Cardiac muscle cell (in vitro differentiated cells and primary cell): ENCODE results near the gene ZNF628. TPM values are rescaled to one million over a fixed set of nuclear protein-coding genes. Genes with fewer than 3 reads are reported as not detected.
"Not testable (repeated sequence)": the region's sequence is repeated elsewhere in the genome, so short reads cannot be mapped to it uniquely, and the experiment has no call there.

Experiments
- DNase-seq, 2 donors: peaks; one replicate each; pipeline versions ENCODE4 v3.0.0 to v3.0.0-alpha.2; 2010 to 2017; ENCODE audit warnings: low read depth in 1 of 2, low spot score in 1 of 2
- H3K27ac ChIP-seq: fragments of 200-600 bp; sonication (generic); 2 replicates; pipeline ENCODE4 v1.5.1; 2016
- H3K27me3 ChIP-seq: fragments of 200-600 bp; sonication (generic); 2 replicates; pipeline ENCODE4 v1.6.0; 2016; ENCODE audit warnings: control low read depth
- H3K36me3 ChIP-seq: fragments of 200-600 bp; sonication (generic); 2 replicates; pipeline ENCODE4 v1.5.1; 2016; ENCODE audit warnings: control low read depth
- H3K4me1 ChIP-seq: fragments of 200-600 bp; sonication (generic); 2 replicates; pipeline ENCODE4 v1.8.1; 2017; ENCODE audit warnings: low read depth, mild to moderate bottlenecking, mixed run types
- H3K4me3 ChIP-seq: fragments of 200-600 bp; sonication (generic); 2 replicates; pipeline ENCODE4 v1.5.1; 2016; ENCODE audit warnings: mild to moderate bottlenecking
- H3K9me3 ChIP-seq: fragments of 200-600 bp; sonication (generic); 2 replicates; pipeline ENCODE4 v1.5.1; 2017; ENCODE audit warnings: low read depth, mild to moderate bottlenecking, control low read depth
- polyA plus RNA-seq: library from polyadenylated mRNA; unstranded; fragments of >200 nt; fragmentation: Nextera tagmentation; extraction: Ambion mirVana; gene quantifications from 2 replicates; pipeline ENCODE4 v1.2.1, GENCODE V29; 2016
- total RNA-seq: library from RNA; depleted of rRNA; stranded (reverse); fragments of >200 nt; gene quantifications from 2 replicates; pipeline ENCODE4 v1.2.3, GENCODE V29; 2016
- TF ChIP-seq, protein P1 (sequence below): IDR thresholded peaks from 2 replicates; pipeline ENCODE4 v1.5.1; 2012; ENCODE audit warnings: low read depth, mild to moderate bottlenecking, low read length

ZNF628 gene
- total and polyA plus RNA-seq, 2 experiments from 2014 or later: 0.95 to 15.7 TPM

DNA sequence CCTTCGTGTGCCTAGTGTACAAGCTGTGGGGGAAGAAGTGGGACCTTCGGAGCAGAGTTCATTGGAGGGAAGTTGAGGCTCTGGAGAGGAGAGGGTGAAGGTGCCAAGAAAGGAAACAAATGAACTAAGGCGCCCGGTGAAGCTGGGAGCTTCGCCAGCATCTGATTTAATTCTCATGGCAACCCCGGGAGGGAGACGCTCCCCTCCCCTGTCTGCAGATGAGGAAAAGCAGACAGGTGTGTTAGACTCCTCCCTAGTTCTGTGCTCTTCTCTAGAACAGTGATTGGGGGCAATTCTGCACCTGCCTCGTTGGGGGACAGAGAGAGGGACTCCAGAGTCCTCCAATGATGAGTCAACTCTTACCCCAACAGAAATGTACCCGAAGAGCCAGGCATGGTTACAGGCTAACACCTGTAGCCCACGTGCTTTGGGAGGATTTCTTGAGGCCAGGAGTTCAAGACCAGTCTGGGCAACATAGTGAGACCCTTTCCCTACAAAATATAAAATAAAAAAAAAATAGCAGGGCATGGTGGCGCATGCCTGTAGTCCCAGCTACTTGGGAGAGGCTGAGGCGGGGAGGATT lies 16.0 kb downstream of the ZNF628 start:
- Histone ChIP-seq H3K27me3 (no peaks in the 10 kb centered on the region), H3K27ac (no peak overlapping the region), H3K9me3 (no peaks in the 10 kb centered on the region), H3K4me1 (peaks cover 11% of the 10 kb centered on the region), H3K36me3 (no peaks in the 10 kb centered on the region), H3K4me3 (no peak overlapping the region)
- DNase-seq: no peak
- TF ChIP-seq, protein P1, sequence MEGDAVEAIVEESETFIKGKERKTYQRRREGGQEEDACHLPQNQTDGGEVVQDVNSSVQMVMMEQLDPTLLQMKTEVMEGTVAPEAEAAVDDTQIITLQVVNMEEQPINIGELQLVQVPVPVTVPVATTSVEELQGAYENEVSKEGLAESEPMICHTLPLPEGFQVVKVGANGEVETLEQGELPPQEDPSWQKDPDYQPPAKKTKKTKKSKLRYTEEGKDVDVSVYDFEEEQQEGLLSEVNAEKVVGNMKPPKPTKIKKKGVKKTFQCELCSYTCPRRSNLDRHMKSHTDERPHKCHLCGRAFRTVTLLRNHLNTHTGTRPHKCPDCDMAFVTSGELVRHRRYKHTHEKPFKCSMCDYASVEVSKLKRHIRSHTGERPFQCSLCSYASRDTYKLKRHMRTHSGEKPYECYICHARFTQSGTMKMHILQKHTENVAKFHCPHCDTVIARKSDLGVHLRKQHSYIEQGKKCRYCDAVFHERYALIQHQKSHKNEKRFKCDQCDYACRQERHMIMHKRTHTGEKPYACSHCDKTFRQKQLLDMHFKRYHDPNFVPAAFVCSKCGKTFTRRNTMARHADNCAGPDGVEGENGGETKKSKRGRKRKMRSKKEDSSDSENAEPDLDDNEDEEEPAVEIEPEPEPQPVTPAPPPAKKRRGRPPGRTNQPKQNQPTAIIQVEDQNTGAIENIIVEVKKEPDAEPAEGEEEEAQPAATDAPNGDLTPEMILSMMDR: no peak

GRCh38 chr19:55493052-55493644 lies 16.7 kb downstream of the ZNF628 start:
- H3K36me3 ChIP-seq: no peaks in the 10 kb centered on the region
- H3K9me3 ChIP-seq: no peaks in the 10 kb centered on the region
- no peak overlapping the region for H3K4me3 ChIP-seq
- no peak overlapping the region for H3K27ac ChIP-seq
- peaks cover 4% of the 10 kb centered on the region for H3K4me1 ChIP-seq
- no peaks in the 10 kb centered on the region for H3K27me3 ChIP-seq
- TF ChIP-seq, protein P1: no peak
- peak in 1 of 2 donors; percentile 62 for DNase-seq

- no peak overlapping the region for H3K4me3 ChIP-seq
- TF ChIP-seq, protein P1: no peak
- H3K4me1 ChIP-seq: no peaks in the 10 kb centered on the region
Measured at GRCh38 chr19:55493645-55494171, 17.3 kb downstream of the ZNF628 start.

GRCh38 chr19:55494172-55494761 lies 17.9 kb downstream of the ZNF628 start:
- no peaks in the 10 kb centered on the region for H3K36me3 ChIP-seq
- DNase-seq: peak in 1 of 2 donors; percentile 94
- H3K27me3 ChIP-seq: no peaks in the 10 kb centered on the region
- no peak overlapping the region for H3K4me3 ChIP-seq
- H3K4me1 ChIP-seq: no peaks in the 10 kb centered on the region
- H3K27ac ChIP-seq: no peak overlapping the region
- no peaks in the 10 kb centered on the region for H3K9me3 ChIP-seq
- TF ChIP-seq, protein P1: no peak

More at GRCh38 chr19:55493645-55494171, 17.3 kb downstream of the ZNF628 start:
- DNase-seq: no peak
- no peaks in the 10 kb centered on the region for H3K9me3 ChIP-seq
- H3K27ac ChIP-seq: no peak overlapping the region
- no peaks in the 10 kb centered on the region for H3K27me3 ChIP-seq
- H3K36me3 ChIP-seq: no peaks in the 10 kb centered on the region

DNA sequence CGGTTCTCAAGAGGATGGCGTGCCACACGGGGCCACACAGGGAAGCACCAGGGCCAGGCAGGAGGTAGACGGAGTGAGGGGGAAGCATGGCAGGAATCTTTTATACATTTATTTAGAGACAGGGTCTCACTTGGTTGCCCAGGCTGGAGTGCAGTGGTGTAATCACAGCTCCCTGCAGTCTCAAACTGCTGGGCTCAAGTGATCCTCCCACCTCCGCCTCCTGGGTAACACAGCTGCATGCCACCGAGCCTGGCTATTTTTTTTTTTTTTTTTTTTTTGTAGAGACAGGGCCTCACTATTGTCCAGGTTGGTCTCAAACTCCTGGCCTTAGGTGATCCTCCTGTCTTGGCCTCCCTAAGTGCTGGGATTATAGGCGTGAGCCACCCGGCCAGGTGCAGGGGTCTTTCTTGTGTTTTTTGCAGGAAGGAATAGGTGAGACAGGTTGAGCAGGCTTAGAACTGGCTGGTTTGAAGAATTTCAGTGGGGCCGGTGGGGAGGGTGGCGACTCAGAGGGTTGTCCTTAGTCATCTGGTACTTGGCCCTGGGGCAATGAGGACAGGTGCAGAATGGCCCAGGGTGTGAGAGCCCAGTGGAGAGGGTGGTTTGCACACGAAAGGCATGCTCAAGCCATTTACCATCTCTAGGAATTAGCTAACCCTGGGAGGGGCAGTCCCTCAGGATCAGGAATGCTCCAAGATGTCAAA lies 19.4 kb downstream of the ZNF628 start:
- H3K4me3 ChIP-seq: no peak overlapping the region
- H3K9me3 ChIP-seq: no peaks in the 10 kb centered on the region
- no peaks in the 10 kb centered on the region for H3K27me3 ChIP-seq
- H3K27ac ChIP-seq: no peak overlapping the region
- no peaks in the 10 kb centered on the region for H3K36me3 ChIP-seq
- no peak for DNase-seq
- no peaks in the 10 kb centered on the region for H3K4me1 ChIP-seq
- TF ChIP-seq, protein P1: no peak

GRCh38 chr19:55496820-55497219 lies 20.4 kb downstream of the ZNF628 start:
- not testable (repeated sequence) for H3K9me3 ChIP-seq, H3K27ac ChIP-seq, DNase-seq, H3K27me3 ChIP-seq, H3K4me3 ChIP-seq, H3K36me3 ChIP-seq, H3K4me1 ChIP-seq
